ENCODE results near the gene ZNF189. TPM values are rescaled to one million over a fixed set of nuclear protein-coding genes. Genes with fewer than 3 reads are reported as not detected.

ZNF189 gene
- total RNA-seq (2022; extraction: Qiagen RNA extraction; ENCODE audit: low read depth): 4.7 to 8.4 TPM (median 6.6 TPM) in 5 replicates

DNA sequence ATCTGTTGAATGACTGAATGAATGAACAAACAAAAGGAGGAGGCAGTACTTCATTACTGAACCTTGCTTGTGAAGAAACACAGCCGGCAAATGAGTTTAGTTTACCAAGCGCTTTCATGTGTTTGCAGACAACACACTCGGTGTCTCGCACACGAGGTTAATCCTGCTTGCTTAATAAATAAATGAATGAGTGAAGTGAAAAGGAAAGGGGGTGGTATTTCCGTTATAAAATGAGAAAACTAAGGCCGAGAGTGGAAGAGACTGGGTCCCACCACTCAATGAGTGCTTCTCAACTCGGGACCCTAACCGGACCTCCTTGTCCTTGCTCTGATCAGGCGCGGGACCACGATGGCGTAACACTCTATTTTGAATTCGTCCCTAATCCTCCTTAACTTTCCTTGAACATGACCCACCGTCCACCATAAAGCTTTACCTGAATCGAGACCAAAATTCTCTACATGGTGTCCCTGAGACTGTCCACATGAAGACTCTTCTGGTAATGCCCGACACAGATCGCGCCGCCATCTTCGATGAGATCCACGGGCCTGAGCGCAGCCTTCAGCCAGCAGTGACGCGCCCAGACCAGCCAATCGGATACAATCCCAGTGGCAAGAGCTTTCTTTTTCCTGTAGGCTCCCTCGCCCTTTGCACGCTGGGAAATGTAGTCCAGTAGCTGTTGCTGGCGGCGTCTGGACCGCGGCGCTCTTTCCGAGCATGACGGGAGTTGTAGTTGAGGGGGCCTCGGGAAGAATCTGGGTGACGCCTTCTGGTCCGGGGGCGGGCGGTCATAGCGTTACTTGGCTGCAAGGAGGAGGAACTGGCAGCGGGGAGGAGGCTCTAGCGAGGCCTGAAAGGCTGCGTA, at the start of gene ZNF189, which contains the start of gene MRPL50:
Gene ZNF189 (plus strand): TSS at position 784 of the 862 bp plus-strand sequence. CDS start 306 bp downstream, outside the sequence.
Gene MRPL50 (minus strand): TSS at position 551 of the 862 bp plus-strand sequence. CDS start 26 bp downstream, at position 525.

DNA sequence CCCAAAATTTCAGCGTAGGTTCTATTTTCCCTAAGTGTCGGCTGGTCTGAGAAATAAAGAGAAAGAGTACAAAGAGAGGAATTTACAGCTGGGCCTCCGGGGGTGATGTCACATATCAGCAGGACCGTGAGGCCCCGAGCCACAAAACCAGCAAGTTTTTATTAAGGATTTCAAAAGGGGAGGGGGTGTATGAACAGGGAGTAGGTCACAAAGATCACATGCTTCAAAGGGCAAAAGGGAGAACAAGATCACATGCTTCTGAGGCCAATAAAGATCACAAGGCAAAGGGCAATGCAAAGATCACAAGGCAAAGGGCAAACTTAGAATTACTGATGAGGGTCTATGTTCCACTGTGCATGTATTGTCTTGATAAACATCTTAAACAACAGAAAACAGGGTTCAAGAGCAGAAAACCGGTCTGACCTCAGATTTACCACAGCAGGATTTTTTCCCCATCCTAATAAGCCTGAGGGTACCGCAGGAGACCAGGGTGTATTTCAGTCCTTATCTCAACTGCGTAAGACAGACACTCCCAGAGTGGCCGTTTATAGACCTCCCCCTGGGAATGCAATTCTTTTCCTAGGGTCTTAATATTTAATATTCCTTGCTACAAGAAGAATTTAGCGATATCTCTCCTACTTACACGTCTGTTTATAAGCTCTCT, 13.6 kb upstream of the ZNF189 start, which contains the start of gene BAAT:
Gene BAAT (minus strand): TSS at position 134 of the 664 bp plus-strand sequence. CDS start 13,602 bp downstream, outside the sequence.

DNA sequence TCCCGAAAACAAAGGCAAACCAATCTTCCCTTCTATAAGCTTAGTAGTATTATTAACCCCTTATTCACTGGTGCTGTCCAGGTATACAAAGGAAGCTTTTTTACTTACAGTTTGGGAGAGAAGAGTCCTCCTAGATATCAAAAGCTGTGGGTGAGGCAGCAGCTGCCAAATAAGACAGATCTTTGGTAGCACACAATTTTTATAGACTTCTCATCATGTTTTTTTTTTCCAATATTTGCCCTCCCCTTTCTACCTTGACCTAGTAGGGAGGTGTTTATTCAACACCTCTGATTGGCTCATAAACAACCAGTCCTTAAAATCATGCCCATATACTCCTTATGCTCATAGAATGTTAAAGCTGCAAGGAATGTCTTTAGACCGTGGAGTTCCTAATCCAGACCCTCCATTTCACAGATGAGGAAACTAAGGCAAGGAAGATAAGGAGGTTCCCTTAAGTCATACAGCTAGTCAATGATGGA, 37.0 kb downstream of the ZNF189 start, which contains the start of gene ALDOB:
Gene ALDOB (minus strand): TSS at position 174 of the 479 bp plus-strand sequence. CDS start 4,887 bp downstream, outside the sequence.

Other genes with a start within 250 kb of the ZNF189 start
- 0.31 to 0.72 TPM (median 0.47 TPM) in 5 replicates for gene BAAT, start 13.8 kb upstream of the ZNF189 start, total RNA-seq (2022; extraction: Qiagen RNA extraction; ENCODE audit: low read depth)
- 11.7 to 22.0 TPM (median 15.1 TPM) in 5 replicates for gene MRPL50, start 233 bp upstream of the ZNF189 start, total RNA-seq (2022; extraction: Qiagen RNA extraction; ENCODE audit: low read depth)
- not detected in 5 replicates for gene ALDOB, start 36.9 kb downstream of the ZNF189 start, total RNA-seq (2022; extraction: Qiagen RNA extraction; ENCODE audit: low read depth)
- gene RNF20, start 135.0 kb downstream of the ZNF189 start, total RNA-seq (2022; extraction: Qiagen RNA extraction; ENCODE audit: low read depth): 20.4 to 24.3 TPM (median 22.8 TPM) in 5 replicates
- not detected in 5 replicates for gene PPP3R2, start 196.1 kb downstream of the ZNF189 start, total RNA-seq (2022; extraction: Qiagen RNA extraction; ENCODE audit: low read depth)

Data from A549 treated with RU486 at 1 μM for 4 hours (cell line).